ENCODE results near the gene ZNF639.
"Not testable (repeated sequence)": the region's sequence is repeated elsewhere in the genome, so short reads cannot be mapped to it uniquely, and the experiment has no call there.

GRCh38 chr3:179307362-179307761 lies 15.5 kb upstream of the ZNF639 start:
- TF ChIP-seq YY1 (IDR thresholded peaks at IDR 0.05; ENCODE audit: insufficient read depth, insufficient read length); ZNF274 (IDR thresholded peaks at IDR 0.05; ENCODE audit: low read depth, low read length): not testable (repeated sequence)
